HCT116 (cell line): ENCODE results near the gene NBAS. TPM values are rescaled to one million over a fixed set of nuclear protein-coding genes. Genes with fewer than 3 reads are reported as not detected.

Experiments
- ATAC-seq: fragments of 200-7000 bp; cut with Tn5 transposase; 2 replicates; pipeline ENCODE4 v1.9.1; 2020; ENCODE audit warnings: mild to moderate bottlenecking, moderate library complexity
- BruUV-seq: library from RNA; stranded (reverse); fragments of 400-500 nt; replicated peaks from 2 replicates; lab custom pipeline; 2021; lab: Mats Ljungman, UMichigan
- CTCF ChIA-PET: fragments of 300-600 bp; sonication (Branson Sonifier 250); formaldehyde crosslinking; loops from one replicate; lab custom pipeline; 2021; ENCODE audit warnings: antibody characterized with exemption; lab: Charles Lee
- POLR2A ChIA-PET: fragments of 300-600, 350-600 bp; sonication (Branson Sonifier 250); formaldehyde crosslinking; loops from one replicate; lab custom pipeline; 2021; ENCODE audit warnings: antibody characterized with exemption; lab: Charles Lee
- RAD21 ChIA-PET, 2 experiments: fragments of 300-600 bp; sonication (Branson Sonifier 250); formaldehyde crosslinking; loops; one replicate each; lab custom pipeline; 2023; ENCODE audit warnings: low total read pairs in 2 of 2; ENCODE audit not compliant: uncharacterized antibody in 2 of 2, unreplicated experiment in 2 of 2, low non-redundant PET in 1 of 2; lab: Charles Lee
- DNase-seq: peaks from one replicate; pipeline ENCODE4 v3.0.0-alpha.2; 2010; ENCODE audit warnings: low read depth, low spot score
- H2AFZ ChIP-seq: fragments of 200-600 bp; shearing (Covaris generic), sonication (generic); 2 replicates; pipeline ENCODE4 v1.6.1; 2017; ENCODE audit warnings: low read depth, mixed run types, mixed read lengths, antibody characterized with exemption, low read length; ENCODE audit not compliant: poor library complexity, severe bottlenecking
- H3K27ac ChIP-seq: 2 replicates; pipeline ENCODE4 v1.5.1; 2012; ENCODE audit warnings: low read depth, low read length
- H3K27me3 ChIP-seq: fragments of 200-600 bp; sonication (generic); 2 replicates; pipeline ENCODE4 v1.6.1; 2016; ENCODE audit warnings: mixed run types, low read length, mixed read lengths; ENCODE audit not compliant: insufficient read depth
- H3K36me3 ChIP-seq, 2 experiments: fragments of 200-500 bp in 1 of 2; fragments of 200-600 bp in 1 of 2; sonication (Bioruptor generic) in 1 of 2; sonication (generic) in 1 of 2; 2 replicates each; pipeline versions ENCODE4 v1.5.1 to v1.6.1; 2014 to 2016; ENCODE audit warnings: low read length in 2 of 2, inconsistent platforms in 1 of 2, mixed read lengths in 1 of 2, mixed run types in 1 of 2; ENCODE audit not compliant: insufficient read depth in 2 of 2, control insufficient read depth in 1 of 2
- H3K4me1 ChIP-seq, 2 experiments: fragments of 200-600 bp in 1 of 2; sonication (generic) in 1 of 2; 2 replicates each; pipeline versions ENCODE4 v1.5.1 to v1.6.1; 2012 to 2017; ENCODE audit warnings: low read length in 2 of 2, inconsistent platforms in 1 of 2, mild to moderate bottlenecking in 1 of 2, mixed read lengths in 1 of 2, mixed run types in 1 of 2, moderate library complexity in 1 of 2; ENCODE audit not compliant: insufficient read depth in 2 of 2, control insufficient read depth in 1 of 2
- H3K4me2 ChIP-seq: fragments of 200-600 bp; sonication (generic); 2 replicates; pipeline ENCODE4 v1.6.1; 2017; ENCODE audit warnings: mixed run types, low read length, mixed read lengths
- H3K4me3 ChIP-seq, 2 experiments: fragments of 200-600 bp in 1 of 2; sonication (generic) in 1 of 2; replicated peaks in 1 of 2; 2 replicates each; pipeline ENCODE4 v1.5.1; 2011 to 2016; ENCODE audit warnings: low read length in 2 of 2, control low read depth in 1 of 2, low read depth in 1 of 2, mild to moderate bottlenecking in 1 of 2, mixed read lengths in 1 of 2, mixed run types in 1 of 2
- H3K79me2 ChIP-seq: fragments of 200-600 bp; sonication (generic); 2 replicates; pipeline ENCODE4 v1.6.1; 2017; ENCODE audit warnings: mild to moderate bottlenecking, mixed run types, low read length, moderate library complexity, mixed read lengths; ENCODE audit not compliant: insufficient read depth
- H3K9ac ChIP-seq: fragments of 200-600 bp; sonication (generic); 2 replicates; pipeline ENCODE4 v1.6.1; 2016; ENCODE audit warnings: low read length, mixed read lengths
- H3K9me2 ChIP-seq: fragments of 200-600 bp; sonication (generic), shearing (Covaris generic); 2 replicates; pipeline ENCODE4 v1.6.1; 2017; ENCODE audit warnings: mixed run types, mild to moderate bottlenecking, moderate library complexity; ENCODE audit not compliant: insufficient read depth
- H3K9me3 ChIP-seq, 2 experiments: fragments of 200-500 bp in 1 of 2; fragments of 200-600 bp in 1 of 2; sonication (Bioruptor generic) in 1 of 2; sonication (generic) in 1 of 2; 2 replicates each; pipeline ENCODE4 v1.6.1; 2014 to 2017; ENCODE audit warnings: low read length in 2 of 2, mixed read lengths in 2 of 2, inconsistent platforms in 1 of 2, low read depth in 1 of 2, mild to moderate bottlenecking in 1 of 2, mixed run types in 1 of 2, moderate library complexity in 1 of 2; ENCODE audit not compliant: control insufficient read depth in 1 of 2, insufficient read depth in 1 of 2
- H4K20me1 ChIP-seq: fragments of 200-600 bp; sonication (generic), shearing (Covaris generic); 2 replicates; pipeline ENCODE4 v1.6.1; 2017; ENCODE audit warnings: mixed run types, mild to moderate bottlenecking, moderate library complexity; ENCODE audit not compliant: insufficient read depth
- CBX3 ChIP-seq: IDR thresholded peaks from 2 replicates; pipeline ENCODE4 v1.6.1; 2012; ENCODE audit warnings: low read depth
- EGR1 ChIP-seq: IDR thresholded peaks from 2 replicates; pipeline ENCODE4 v1.6.1; 2012; ENCODE audit warnings: low read depth
- EZH2 ChIP-seq: fragments of 200-600 bp; sonication (generic); IDR thresholded peaks from 2 replicates; pipeline ENCODE4 v1.6.1; 2017; ENCODE audit warnings: antibody characterized with exemption, mixed run types
- EZH2phosphoT487 ChIP-seq: fragments of 200-600 bp; IDR thresholded peaks from 2 replicates; pipeline ENCODE4 v1.6.1; 2018; ENCODE audit warnings: antibody characterized with exemption, borderline replicate concordance
- JUND ChIP-seq: IDR thresholded peaks from 2 replicates; pipeline ENCODE4 v1.6.1; 2012
- POLR2A ChIP-seq: IDR thresholded peaks from 2 replicates; pipeline ENCODE4 v1.7.0; 2011; ENCODE audit warnings: borderline replicate concordance; ENCODE audit not compliant: insufficient read depth, insufficient read length; ENCODE audit errors: extremely low read depth
- POLR2AphosphoS5 ChIP-seq: IDR thresholded peaks from 2 replicates; pipeline ENCODE4 v1.6.1; 2011; ENCODE audit warnings: mild to moderate bottlenecking, low read depth, low read length, moderate library complexity
- RAD21 ChIP-seq: IDR thresholded peaks from 2 replicates; pipeline ENCODE4 v1.6.1; 2012; ENCODE audit warnings: low read depth, mild to moderate bottlenecking
- SIN3A ChIP-seq: IDR thresholded peaks from 2 replicates; pipeline ENCODE4 v1.6.1; 2012; ENCODE audit warnings: low read depth
- SP1 ChIP-seq: IDR thresholded peaks from 2 replicates; pipeline ENCODE4 v1.6.1; 2012; ENCODE audit warnings: low read depth
- TCF7L2 ChIP-seq: IDR thresholded peaks from 2 replicates; pipeline ENCODE4 v1.7.0; 2011; ENCODE audit warnings: borderline replicate concordance, inconsistent platforms; ENCODE audit not compliant: insufficient read depth, insufficient read length; ENCODE audit errors: extremely low read depth
- YY1 ChIP-seq: IDR thresholded peaks from 2 replicates; pipeline ENCODE4 v1.6.1; 2011; ENCODE audit warnings: low read length, low read depth, moderate library complexity, mild to moderate bottlenecking; ENCODE audit not compliant: insufficient replicate concordance; ENCODE audit errors: extremely low read depth
- ZFX ChIP-seq: fragments of 450-650 bp; IDR thresholded peaks from 2 replicates; pipeline ENCODE4 v1.6.1; 2017
- ZNF274 ChIP-seq: fragments of 200-500 bp; sonication (Bioruptor generic); IDR thresholded peaks from 2 replicates; pipeline ENCODE4 v1.6.1; 2014; ENCODE audit warnings: mild to moderate bottlenecking, low read depth, low read length, inconsistent platforms
- intact Hi-C: fragments of 100-400 bp; cut with micrococcal nuclease; formaldehyde crosslinking; loops from 2 replicates; pipeline ENCODE4 v1.10.0; 2022
- total RNA-seq: library from RNA; stranded (reverse); gene quantifications from one replicate; pipeline ENCODE4 v1.2.1, GENCODE V29; 2021; ENCODE audit not compliant: unreplicated experiment
- TF ChIP-seq, protein P1 (sequence below): IDR thresholded peaks from 2 replicates; pipeline ENCODE4 v1.6.1; 2012
- TF ChIP-seq, protein P2 (sequence below): IDR thresholded peaks from 2 replicates; pipeline ENCODE4 v1.6.1; 2012
- TF ChIP-seq, protein P3 (sequence below): IDR thresholded peaks from 2 replicates; pipeline ENCODE4 v1.6.1; 2012; ENCODE audit warnings: low read depth
- TF ChIP-seq, protein P4 (sequence below): IDR thresholded peaks from 2 replicates; pipeline ENCODE4 v1.6.1; 2011; ENCODE audit warnings: mild to moderate bottlenecking, low read length, moderate library complexity; ENCODE audit not compliant: insufficient replicate concordance; ENCODE audit errors: extremely low read depth

NBAS gene
- total RNA-seq, 1 experiment from 2014 or later: 32.8 TPM

DNA sequence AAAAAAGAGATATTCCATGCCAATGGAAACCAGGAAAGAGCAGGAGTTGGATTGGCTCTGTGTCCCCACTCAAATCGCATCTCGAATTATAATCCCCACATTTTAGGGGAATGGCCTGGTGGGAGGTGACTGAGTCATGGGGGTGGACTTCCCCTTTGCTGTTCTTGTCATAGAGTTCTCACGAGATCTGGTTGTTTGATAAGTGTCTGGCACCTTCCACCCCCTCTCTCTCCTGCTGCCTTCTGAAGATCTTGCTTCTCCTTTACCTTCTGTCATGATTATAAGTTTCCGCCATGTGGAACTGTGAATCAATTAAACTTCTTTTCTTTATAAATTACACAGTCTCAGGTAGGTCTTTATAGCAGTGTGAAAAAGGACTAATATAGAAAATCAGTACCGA is 355.6 kb downstream of the NBAS start:
- CTCF ChIA-PET: no interaction called here

More for the DNA sequence above, 355.6 kb downstream of the NBAS start:
- TF ChIP-seq POLR2AphosphoS5: no peak
- TF ChIP-seq SIN3A: no peak
- TF ChIP-seq, protein P1, sequence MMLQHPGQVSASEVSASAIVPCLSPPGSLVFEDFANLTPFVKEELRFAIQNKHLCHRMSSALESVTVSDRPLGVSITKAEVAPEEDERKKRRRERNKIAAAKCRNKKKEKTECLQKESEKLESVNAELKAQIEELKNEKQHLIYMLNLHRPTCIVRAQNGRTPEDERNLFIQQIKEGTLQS: no peak
- no peak for TF ChIP-seq TCF7L2
- TF ChIP-seq POLR2A: no peak
- TF ChIP-seq, protein P2, sequence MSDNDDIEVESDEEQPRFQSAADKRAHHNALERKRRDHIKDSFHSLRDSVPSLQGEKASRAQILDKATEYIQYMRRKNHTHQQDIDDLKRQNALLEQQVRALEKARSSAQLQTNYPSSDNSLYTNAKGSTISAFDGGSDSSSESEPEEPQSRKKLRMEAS: no peak
- no peak for TF ChIP-seq YY1
- TF ChIP-seq, protein P3, sequence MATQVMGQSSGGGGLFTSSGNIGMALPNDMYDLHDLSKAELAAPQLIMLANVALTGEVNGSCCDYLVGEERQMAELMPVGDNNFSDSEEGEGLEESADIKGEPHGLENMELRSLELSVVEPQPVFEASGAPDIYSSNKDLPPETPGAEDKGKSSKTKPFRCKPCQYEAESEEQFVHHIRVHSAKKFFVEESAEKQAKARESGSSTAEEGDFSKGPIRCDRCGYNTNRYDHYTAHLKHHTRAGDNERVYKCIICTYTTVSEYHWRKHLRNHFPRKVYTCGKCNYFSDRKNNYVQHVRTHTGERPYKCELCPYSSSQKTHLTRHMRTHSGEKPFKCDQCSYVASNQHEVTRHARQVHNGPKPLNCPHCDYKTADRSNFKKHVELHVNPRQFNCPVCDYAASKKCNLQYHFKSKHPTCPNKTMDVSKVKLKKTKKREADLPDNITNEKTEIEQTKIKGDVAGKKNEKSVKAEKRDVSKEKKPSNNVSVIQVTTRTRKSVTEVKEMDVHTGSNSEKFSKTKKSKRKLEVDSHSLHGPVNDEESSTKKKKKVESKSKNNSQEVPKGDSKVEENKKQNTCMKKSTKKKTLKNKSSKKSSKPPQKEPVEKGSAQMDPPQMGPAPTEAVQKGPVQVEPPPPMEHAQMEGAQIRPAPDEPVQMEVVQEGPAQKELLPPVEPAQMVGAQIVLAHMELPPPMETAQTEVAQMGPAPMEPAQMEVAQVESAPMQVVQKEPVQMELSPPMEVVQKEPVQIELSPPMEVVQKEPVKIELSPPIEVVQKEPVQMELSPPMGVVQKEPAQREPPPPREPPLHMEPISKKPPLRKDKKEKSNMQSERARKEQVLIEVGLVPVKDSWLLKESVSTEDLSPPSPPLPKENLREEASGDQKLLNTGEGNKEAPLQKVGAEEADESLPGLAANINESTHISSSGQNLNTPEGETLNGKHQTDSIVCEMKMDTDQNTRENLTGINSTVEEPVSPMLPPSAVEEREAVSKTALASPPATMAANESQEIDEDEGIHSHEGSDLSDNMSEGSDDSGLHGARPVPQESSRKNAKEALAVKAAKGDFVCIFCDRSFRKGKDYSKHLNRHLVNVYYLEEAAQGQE: no peak
- TF ChIP-seq SP1: no peak
- no peak for TF ChIP-seq EGR1
- no peak for TF ChIP-seq EZH2phosphoT487
- no peak for TF ChIP-seq EZH2
- no peak for TF ChIP-seq ZNF274
- no peak for TF ChIP-seq RAD21
- TF ChIP-seq, protein P4, sequence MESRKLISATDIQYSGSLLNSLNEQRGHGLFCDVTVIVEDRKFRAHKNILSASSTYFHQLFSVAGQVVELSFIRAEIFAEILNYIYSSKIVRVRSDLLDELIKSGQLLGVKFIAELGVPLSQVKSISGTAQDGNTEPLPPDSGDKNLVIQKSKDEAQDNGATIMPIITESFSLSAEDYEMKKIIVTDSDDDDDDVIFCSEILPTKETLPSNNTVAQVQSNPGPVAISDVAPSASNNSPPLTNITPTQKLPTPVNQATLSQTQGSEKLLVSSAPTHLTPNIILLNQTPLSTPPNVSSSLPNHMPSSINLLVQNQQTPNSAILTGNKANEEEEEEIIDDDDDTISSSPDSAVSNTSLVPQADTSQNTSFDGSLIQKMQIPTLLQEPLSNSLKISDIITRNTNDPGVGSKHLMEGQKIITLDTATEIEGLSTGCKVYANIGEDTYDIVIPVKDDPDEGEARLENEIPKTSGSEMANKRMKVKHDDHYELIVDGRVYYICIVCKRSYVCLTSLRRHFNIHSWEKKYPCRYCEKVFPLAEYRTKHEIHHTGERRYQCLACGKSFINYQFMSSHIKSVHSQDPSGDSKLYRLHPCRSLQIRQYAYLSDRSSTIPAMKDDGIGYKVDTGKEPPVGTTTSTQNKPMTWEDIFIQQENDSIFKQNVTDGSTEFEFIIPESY: no peak
- no peak for TF ChIP-seq JUND
- no peak for TF ChIP-seq ZFX
- TF ChIP-seq CBX3: no peak
- H3K9me3 ChIP-seq: no peaks in the 10 kb centered on the region
- no peak overlapping the region for H3K4me3 ChIP-seq
- no peak overlapping the region for H2AFZ ChIP-seq
- H3K79me2 ChIP-seq: no peaks in the 10 kb centered on the region
- RAD21 ChIA-PET: no interaction called here
- ATAC-seq: no peak
- no peaks in the 10 kb centered on the region for H3K4me1 ChIP-seq
- no peaks in the 10 kb centered on the region for H3K36me3 ChIP-seq
- no peaks in the 10 kb centered on the region for H3K9me2 ChIP-seq
- H3K27me3 ChIP-seq: no peaks in the 10 kb centered on the region
- H3K4me2 ChIP-seq: no peak overlapping the region
- intact Hi-C loops: no loop called here
- no peak overlapping the region for H3K9ac ChIP-seq
- no peak for DNase-seq
- no peak overlapping the region for H3K27ac ChIP-seq
- no TSS peak for BruUV-seq
- H4K20me1 ChIP-seq: no peaks in the 10 kb centered on the region
- POLR2A ChIA-PET: no interaction called here
